ENCODE measurements around the gene ZNF181.
A peak's percentile ranks its signal among the peaks of the same experiment; 100 is the strongest.

The ZNF181 gene

DNA sequence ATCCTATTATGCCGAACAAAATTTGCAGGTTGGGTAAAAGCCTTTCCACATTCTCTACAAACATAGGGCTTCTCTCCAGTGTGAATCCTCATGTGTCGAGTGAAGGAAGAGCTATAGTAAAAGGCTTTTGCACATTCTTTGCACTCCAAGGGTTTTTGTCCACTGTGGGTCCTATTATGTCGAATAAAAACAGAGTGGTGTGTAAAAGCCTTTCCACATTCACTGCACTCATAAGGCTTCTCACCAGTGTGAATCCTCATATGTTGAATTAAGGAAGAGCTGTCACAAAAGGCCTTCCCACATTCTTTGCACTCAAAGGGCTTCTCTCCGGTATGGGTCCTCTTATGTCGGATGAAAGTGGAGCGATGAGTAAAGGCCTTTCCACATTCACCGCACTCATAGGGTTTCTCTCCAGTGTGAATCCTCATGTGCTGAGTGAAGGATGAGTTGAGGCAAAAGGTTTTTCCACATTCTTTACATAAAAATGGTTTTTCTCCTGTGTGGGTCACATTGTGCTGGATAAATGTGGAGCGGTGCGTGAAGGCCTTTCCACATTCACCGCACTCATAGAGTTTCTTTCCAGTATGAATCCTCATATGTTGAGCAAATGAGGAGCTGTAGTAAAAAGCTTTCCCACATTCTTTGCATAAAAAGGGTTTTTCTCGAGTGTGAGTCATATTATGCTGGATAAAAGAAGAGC, 25.3 kb downstream of the ZNF181 start:
- no peak for DNase-seq

DNA sequence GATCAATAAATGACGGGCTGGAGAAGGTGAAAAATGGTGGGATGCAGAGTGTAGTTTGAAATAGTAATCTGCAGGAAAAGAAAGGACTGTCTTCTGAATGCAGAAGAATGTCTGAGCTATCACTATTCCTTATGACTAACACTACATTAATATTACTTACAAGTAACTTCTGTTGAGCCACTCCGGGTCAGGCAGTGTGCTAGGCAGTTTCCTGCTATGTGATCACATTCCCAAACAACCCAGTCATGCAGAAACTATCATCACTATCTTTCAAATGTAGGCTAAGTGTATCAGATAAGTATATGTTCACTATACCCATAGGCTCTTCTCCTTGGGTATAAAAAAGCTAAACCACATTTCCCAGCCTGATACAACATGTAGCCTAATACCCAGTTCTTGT, 32.3 kb downstream of the ZNF181 start:
- DNase-seq: no peak

DNA sequence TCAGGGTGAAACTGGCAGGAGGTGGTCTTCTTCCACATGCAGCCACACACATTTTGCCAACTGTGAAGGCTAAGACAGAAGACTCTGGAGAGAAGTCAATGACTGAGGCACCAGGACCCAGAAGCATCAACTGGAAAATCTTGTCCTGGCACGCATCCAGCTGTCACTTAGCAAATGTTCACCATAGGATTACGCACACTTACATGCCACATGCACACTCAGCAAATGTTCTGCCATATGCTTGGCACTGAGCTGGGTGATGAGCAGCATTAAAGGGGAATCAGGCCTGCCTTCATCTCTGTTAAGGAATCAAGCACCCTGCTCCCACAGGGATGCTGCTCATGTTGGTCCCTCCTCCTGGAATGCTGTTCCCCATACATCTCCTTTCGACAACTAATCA, 33.9 kb downstream of the ZNF181 start:
- DNase-seq: no peak

DNA sequence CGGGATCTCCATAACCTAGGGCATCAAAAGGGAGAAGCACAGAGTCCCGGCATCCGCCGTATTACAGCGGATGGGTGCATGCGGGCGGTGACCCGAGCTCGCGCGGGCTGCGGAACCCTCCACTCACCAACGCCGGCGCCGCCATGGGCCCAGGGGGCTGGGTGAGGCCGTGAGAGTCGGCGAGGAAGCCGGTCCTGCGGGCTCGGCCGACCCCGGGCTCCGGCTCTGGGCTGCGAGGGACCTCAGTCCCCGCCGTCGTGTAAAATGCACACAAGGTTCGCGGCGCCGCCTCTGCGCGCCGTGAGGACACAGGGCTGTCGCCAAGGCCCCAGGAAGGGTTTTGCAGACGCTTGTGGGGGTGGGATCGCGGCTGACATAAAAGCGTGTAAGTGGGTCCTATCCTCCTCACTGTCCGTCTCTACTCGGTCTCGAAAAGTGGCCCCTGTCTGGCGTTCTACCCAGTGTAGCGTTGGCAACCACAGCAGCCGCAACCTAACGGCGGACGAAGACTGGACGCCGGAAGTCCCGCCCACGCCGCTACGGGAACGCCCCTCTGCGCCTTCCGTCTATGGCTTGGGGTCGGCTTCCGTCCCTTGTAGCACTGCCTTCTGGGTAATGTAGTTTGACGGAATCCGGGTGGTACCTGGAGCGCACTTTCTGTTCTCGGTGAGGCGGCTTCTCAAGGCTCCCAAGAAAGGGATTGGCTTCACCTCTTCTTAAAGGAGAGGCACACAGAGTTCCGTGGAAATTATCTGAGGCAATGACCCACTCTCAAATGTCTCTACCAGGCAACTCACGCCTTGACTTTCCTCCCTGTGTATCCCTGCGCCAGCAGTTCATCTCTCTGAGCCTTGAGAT, 38.9 kb downstream of the ZNF181 start, which contains the start of gene ZNF599:
Gene ZNF599, minus strand, starts transcription at position 519 of the 858 bp plus-strand sequence. Its CDS starts 374 bp downstream, at position 145.
- peak; percentile 89 for DNase-seq

DNA sequence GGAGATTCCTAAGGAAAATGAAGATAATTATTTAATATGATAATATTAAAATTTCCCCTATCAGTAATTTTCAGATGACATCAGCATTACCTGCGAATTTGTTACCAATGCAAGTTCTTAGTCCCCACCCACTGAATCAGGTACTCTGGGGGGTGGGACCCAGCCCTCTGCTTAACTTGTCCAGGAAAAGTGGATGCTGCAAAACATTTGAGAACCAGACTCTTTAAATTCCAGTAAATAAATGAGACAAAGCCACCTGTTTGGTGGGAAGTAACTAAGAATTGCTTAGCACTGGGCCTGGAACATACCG, 39.5 kb downstream of the ZNF181 start:
- no peak for DNase-seq

DNA sequence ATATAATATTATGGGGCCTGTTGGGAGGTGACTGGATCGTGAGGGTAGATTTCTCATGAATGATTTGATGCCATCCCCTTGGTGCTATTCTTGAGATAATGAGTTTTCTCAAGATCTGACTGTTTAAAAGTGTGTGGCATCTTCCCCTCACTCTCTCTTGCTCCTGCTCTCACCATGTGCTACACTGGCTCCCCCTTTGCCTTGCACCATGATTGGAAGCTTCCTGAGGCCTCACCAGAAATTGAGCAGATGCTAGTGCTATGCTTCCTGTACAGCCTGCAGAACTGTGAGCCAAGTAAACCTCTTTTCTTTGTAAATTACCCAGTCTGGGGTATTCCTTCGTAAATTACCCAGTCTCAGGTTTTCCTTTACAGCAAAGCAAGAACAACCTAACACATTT, 40.8 kb downstream of the ZNF181 start:
- no peak for DNase-seq

DNA sequence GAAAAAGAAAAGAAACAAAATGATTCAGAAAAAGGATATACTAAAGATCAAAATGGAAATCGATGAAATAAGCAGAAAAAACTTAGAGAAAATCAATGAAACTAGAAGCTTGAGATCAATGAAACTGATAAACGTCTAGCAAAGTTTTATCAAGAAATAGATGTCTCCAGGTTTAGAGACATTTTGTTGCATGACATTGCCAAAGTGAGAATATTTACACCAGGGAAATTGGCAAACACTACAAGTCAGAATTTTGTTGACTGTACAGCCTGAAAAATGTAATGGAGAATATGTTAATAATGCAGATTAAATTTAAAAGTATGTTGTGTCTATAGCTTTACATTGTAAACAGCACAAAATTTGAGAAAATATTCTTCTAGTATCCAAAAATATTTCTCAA, 44.3 kb downstream of the ZNF181 start:
- DNase-seq: no peak

DNA sequence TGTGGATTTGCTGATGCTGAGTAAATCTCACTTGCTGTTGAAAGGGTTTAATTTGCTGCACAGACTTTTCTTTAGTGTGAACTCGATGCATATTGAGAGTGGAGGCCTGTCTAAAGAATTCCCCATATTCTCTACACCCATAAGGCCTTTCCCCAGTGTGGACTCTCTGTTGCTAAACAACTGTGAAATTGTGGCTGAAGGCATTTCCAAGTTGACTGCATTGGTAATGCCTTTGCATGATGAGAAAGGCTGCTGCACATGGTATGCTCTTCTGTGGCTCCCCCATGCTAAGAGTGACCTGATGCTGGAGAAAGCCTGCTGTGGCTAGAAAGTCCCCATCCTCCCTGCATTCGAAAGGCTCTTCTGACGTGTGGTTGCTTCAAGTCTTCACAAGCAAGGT, 45.6 kb downstream of the ZNF181 start:
- DNase-seq: no peak

DNA sequence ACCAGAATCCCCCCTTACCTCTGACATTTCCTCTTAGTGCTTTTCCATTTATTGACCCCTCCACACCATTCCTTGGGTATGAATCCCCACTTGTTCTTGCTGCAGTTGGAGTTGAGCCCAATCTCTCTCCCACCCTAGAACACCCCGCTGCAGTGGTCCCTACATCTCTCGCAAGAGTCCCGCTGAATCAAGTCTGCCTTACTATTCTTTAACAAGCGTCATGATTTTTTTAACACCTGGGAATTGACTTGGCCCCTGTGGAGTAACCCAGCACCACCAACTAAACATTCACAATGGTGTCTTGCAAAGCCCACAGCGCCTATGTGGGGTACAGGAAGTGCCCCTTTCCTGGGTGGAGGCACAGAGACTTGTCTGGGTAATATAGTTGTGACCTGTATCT, 52.2 kb downstream of the ZNF181 start:
- no peak for DNase-seq

DNA sequence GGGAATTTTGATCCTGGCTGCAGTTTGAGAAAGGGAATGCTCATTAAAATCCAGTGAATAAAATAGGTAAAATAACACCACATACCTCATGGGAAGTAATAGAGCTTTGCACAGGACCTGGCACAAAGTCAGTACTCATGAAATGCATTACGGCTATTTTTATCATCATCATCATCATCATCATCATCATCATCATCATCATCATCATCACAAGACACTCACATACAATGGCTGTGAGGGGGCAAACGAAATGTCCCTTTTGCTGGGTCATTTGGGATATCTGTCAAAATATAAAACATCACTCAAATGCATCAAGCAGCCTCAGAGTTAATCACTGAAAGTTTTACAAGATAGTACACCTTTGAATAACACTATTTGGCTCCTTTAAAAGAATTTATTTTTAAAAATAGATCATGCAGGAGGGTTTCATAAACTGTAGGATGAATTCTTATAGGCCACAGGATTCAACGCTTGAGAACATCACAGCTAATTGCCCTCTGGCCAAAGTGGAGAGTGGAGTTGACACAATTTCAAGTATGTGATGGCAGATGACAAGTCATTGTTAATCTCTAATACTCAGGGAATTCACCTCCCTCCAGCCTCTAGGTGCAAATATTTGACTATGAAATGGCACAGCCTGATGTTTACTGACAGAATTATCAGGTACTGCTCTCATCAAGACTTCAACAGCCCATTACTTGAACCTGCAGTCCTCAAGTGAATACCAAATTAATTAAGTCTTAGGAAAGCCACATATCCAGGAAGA, 53.2 kb downstream of the ZNF181 start:
- DNase-seq: no peak

DNA sequence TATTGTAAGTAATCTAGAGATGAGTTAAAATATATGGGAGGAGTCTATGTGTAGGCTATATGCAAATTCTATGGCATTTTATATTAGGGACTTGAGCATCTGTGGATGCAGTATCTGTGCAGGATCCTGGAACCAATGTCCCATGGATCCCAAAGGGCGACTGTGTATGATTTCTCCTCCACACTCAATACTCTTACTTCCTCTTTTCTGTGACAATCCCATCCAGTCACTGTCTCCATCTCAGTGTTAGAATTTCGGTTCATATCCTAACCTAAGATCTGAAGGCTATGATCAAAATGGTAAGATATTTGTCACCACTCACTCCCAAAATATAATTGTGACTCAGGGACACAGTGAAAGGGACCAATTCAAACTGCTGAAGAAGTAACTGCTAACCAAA, 54.0 kb downstream of the ZNF181 start:
- DNase-seq: no peak

DNA sequence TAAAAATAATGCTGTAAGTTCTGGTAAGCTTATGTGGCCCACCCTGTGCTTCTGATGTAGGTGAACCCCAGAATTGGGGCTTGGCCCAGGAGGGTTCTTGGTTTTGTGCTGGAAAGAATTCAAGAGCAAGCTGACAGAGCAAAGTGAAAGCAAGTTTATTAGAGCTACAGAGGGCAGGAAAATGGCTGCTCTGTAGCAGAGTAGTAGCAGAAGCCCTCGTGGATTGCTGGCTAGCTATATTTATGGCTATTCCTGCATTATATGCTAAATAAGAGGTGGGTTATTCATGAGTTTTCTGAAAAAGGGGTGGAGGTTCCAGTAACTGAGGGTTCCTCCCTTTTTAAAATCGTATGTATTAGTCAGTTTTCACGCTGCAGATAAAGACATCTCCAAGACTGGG, 59.5 kb downstream of the ZNF181 start:
- no peak for DNase-seq

DNA sequence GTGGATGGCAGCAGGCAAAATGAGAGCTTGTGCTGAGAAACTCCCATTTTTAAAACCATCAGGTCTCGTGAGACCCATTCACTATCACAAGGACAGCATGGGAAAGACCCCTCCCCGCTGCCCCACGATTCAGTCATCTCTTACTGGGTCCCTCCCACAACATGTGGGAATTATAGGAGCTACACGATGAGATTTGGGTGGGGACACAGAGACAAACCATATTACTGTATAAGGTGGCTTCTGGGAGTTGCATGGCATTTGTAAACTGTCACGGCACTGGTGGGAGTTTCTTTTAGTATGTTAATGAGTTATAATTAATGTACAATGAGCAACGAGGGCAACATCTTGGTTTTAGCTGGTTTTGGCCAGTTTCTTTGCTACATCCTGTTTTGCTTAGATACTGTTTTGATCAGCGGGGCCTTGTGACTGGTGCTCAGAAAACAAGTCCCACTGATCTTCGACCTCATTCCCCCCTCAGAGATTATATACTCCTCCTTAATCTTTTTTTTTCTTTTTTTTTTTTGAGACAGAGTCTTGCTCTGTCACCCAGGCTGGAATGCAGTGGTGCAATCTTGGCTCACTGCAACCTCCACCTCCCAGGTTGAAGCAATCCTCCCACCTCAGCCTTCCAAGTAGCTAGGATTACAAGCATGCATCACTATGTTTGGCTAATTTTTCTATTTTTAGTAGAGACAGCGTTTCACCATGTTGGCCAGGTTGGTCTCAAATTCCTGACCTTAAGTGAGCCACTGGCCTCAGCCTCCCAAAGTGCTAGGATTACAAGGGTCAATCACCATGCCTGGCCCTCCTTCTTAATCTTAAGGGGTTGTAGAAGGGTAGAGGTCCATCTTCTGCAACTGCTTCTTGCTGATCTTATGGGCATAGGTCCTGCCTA, 60.3 kb downstream of the ZNF181 start:
- DNase-seq: no peak

Measured in stimulated activated CD4-positive, alpha-beta T cell treated with anti-CD3 and anti-CD28 coated beads, Interleukin-1b, Interleukin-23, amount 100 ng/mL, for 48 hours (primary cell).